HG03442 (cell line): ENCODE data around the gene CSMD2.

Source experiments
- ATAC-seq: cut with Tn5 transposase; IDR thresholded peaks from one replicate; pipeline ENCODE4 v1.9.1; 2021; ENCODE audit warnings: mild to moderate bottlenecking, moderate library complexity; ENCODE audit not compliant: unreplicated experiment

Gene CSMD2

DNA sequence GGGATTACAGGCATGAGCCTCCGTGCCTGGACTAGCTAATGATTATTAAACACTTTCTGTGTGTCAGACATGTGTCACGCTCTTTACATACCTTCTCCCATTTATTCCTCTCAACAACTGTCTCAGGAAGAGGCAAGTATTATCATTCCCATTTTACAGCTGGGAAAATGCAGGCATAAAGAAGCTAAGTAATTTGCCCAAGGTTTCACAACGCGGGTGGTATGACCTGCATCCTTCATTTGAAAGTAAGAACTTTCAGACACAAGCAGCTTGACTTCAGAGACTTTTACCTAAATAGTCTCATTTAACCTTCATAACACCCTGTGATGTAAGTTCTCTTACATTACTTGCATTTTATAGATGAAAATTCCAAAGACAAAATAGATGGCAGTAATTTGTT is 693.6 kb downstream of the CSMD2 start:
- no peak for ATAC-seq

- no peak for ATAC-seq
Observed at GRCh38 chr1:33470495-33471012, 694.5 kb downstream of the CSMD2 start.

DNA sequence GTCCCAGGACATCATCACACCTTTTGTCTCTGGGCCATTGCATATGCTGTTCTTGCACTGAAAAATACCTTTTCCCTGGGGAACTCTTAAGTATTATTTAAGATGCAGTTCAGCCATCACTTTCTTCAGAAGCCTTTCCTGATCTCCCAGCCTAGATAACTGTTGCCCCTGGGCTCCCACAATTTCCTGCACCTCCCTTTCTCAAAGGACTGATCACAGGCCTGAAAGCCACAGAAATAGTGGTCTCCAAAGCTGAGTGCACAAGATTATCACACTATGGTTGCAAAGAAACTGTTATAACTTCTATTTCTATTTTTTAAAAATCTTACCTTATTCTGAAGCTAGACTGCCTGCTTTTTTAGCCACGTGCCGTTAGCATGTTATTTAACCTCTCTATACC is 695.3 kb downstream of the CSMD2 start:
- no peak for ATAC-seq

DNA sequence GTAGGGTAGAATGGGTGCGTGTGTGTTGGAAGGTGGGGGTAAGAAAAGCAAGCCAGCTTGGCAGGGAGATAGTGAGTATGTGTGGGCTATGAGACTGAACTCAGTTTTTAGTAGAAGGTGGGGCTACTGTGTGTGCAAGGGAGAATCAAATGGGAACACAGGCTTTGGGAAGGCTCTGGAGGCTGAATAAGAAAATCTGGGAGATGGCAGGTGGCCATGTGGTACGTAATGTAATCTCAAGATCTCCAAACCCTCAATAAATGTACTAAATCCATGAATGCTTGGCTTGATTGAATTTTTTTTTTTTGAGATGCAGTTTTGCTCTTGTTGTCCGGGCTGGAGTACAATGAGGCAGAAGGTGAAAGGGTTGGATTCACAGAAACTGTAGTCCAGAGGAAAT is 696.1 kb downstream of the CSMD2 start:
- no peak for ATAC-seq

GRCh38 chr1:33468531-33468930 is 696.5 kb downstream of the CSMD2 start:
- ATAC-seq = no peak

GRCh38 chr1:33468011-33468410 is 697.0 kb downstream of the CSMD2 start:
- no peak for ATAC-seq

DNA sequence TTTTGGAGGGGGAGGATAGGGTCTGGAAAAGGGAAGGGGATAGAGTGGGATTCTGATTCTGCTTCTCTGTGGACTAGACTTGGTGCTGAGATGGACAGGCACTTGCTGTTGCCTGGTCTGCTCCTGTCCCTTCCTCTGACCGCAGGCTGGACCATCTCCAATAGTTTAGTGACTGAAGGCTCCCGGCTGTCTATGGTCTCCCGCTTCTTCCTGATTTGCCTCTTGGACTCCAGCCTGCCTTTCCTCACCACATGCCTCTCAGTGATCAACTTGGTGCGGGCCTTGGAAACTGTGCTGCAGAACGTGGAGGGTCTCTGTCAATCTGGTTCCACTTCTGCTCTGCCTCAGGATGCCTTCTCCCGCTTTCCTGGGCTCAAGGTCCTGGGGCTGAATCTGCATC is 698.9 kb downstream of the CSMD2 start:
- no peak for ATAC-seq

- no peak for ATAC-seq
Observed at GRCh38 chr1:33465316-33465715, 699.7 kb downstream of the CSMD2 start.

DNA sequence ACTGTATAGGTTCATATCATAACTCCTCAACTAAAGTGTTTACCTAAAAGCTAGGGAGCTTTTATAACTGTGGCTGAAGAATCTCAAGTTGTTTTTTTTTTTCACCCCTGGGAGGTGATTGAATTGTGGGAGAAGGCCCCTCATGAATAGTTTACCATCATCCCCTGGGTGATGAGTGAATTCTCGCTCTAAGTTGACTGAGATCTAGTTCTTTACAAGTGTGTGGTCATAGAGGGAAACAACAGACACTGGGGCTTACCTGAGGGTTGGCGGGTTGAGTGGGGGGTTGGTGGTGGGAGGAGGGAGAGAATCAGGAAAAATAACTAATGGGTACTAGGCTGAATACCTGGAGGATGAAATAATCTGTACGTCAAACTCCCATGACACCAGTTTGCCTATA is 700.5 kb downstream of the CSMD2 start:
- no peak for ATAC-seq
